ENCODE measurements around the gene MRPS12. TPM values are rescaled to one million over a fixed set of nuclear protein-coding genes. Genes with fewer than 3 reads are reported as not detected.

The MRPS12 gene
- total and polyA plus RNA-seq, 2 of the 13 experiments (the other 11 are each of a cell fraction or from before 2014, with no cell fraction given): 27.5 to 54.8 TPM

GRCh38 chr19:38893341-38893771 lies 37.4 kb upstream of the MRPS12 start:
- Histone ChIP-seq H3K27ac (ENCODE audit: extremely low read length, insufficient read depth, low read length) (no peak overlapping the region), H2AFZ (ENCODE audit: low read length) (no peak overlapping the region), H3K9me3 (ENCODE audit: low read length) (no peaks in the 10 kb centered on the region), H3K9ac (ENCODE audit: insufficient read depth, low read depth, low read length) (no peak overlapping the region), H3K4me3 (replicated peaks in 1 of 3; ENCODE audit: insufficient read depth in 1 of 3, low read depth in 2 of 3, low read length in 3 of 3) (no peak overlapping the region), H3K36me3 (replicated peaks in 1 of 2; ENCODE audit: control insufficient read depth in 1 of 2, insufficient read depth in 2 of 2, low read length in 2 of 2) (no peaks in the 10 kb centered on the region; a peak in 2 of 5 replicates), H4K20me1 (ENCODE audit: insufficient read depth, low read length) (no peaks in the 10 kb centered on the region), H3K79me2 (ENCODE audit: insufficient read depth, low read length) (no peaks in the 10 kb centered on the region), H3K27me3 (ENCODE audit: control insufficient read depth in 1 of 2, insufficient read depth in 2 of 2, low read length in 2 of 2) (no peaks in the 10 kb centered on the region), H3K4me2 (ENCODE audit: low read depth, low read length) (no peak overlapping the region), H3K4me1 (ENCODE audit: insufficient read depth, low read length) (peaks cover 9% of the 10 kb centered on the region)
- FAIRE-seq: no peak
- TF ChIP-seq RFX3 (CRISPR knock-in tag; IDR thresholded peaks at IDR 0.05) (no peak), ZSCAN9 (CRISPR knock-in tag; IDR thresholded peaks at IDR 0.05; ENCODE audit: borderline replicate concordance) (no peak), XBP1 (CRISPR knock-in tag; IDR thresholded peaks at IDR 0.05) (no peak), TBP (CRISPR knock-in tag; IDR thresholded peaks at IDR 0.05) (no peak), ZNF724P (CRISPR knock-in tag; IDR thresholded peaks at IDR 0.05; ENCODE audit: borderline replicate concordance) (no peak), SMARCC2 (IDR thresholded peaks at IDR 0.05) (no peak), TEAD3 (CRISPR knock-in tag; optimal IDR thresholded peaks at IDR 0.05; ENCODE audit: borderline replicate concordance) (no peak), ZNF839 (CRISPR knock-in tag; IDR thresholded peaks at IDR 0.05; ENCODE audit: borderline replicate concordance) (no peak), NFYB (CRISPR knock-in tag; IDR thresholded peaks at IDR 0.05) (no peak), ZNF589 (CRISPR knock-in tag; conservative IDR thresholded peaks at IDR 0.05) (no peak)
- CTCF ChIA-PET (ENCODE audit: low intra/inter-chr PET ratio, low total read pairs): no interaction called here
- WGBS (ENCODE audit: low lambda C conversion rate): 95% methylated on average over 13 of the region's 14 CpGs
- no peak for DNase-seq (ENCODE audit: low spot score)
- no TSS peak for BruUV-seq (replicated peaks)
- POLR2A ChIA-PET: no interaction called here
- intact Hi-C loops (cut with micrococcal nuclease; ENCODE audit: unreplicated experiment) (no loop called here), in situ Hi-C loops (cut with HindIII; ENCODE audit: extremely low pct_ligation_motif_present, low pct_unique_long_range_greater_than_20kb) (no loop called here)
- no peak for ATAC-seq

DNA sequence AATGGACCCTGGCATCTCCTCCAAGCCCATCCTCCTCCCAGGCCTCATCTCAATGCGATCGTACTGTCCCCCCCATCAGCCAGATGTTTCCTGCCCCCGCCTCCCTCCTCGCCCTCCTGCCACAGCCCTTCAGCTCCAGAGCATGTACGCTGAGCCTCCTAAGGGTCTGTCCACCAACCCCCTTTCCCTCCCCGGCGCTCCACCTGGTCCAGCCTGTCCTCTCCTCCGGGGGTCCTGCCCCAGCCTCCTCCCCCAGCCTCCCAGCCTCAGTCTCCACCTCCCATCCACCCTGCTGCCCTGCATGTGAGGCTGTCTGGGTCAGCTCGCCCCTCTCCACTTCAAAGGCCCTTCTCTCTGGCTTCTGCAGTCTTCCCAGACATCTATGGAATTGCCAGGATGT lies 35.8 kb upstream of the MRPS12 start:
- no peaks in the 10 kb centered on the region; a peak in 1 of 5 replicates for H3K36me3 ChIP-seq (replicated peaks in 1 of 2; ENCODE audit: control insufficient read depth in 1 of 2, insufficient read depth in 2 of 2, low read length in 2 of 2)
- CTCF ChIA-PET (ENCODE audit: low intra/inter-chr PET ratio, low total read pairs): no interaction called here
- no peak overlapping the region for H3K9ac ChIP-seq (ENCODE audit: insufficient read depth, low read depth, low read length)
- no peak overlapping the region for H2AFZ ChIP-seq (ENCODE audit: low read length)
- peaks cover 16% of the 10 kb centered on the region for H3K4me1 ChIP-seq (ENCODE audit: insufficient read depth, low read length)
- POLR2A ChIA-PET: no interaction called here
- H3K79me2 ChIP-seq (ENCODE audit: insufficient read depth, low read length): no peaks in the 10 kb centered on the region
- FAIRE-seq (no peak), ATAC-seq (no peak), DNase-seq (ENCODE audit: low spot score) (no peak)
- H3K27ac ChIP-seq (ENCODE audit: extremely low read length, insufficient read depth, low read length): no peak overlapping the region
- H3K4me3 ChIP-seq (replicated peaks in 1 of 3; ENCODE audit: insufficient read depth in 1 of 3, low read depth in 2 of 3, low read length in 3 of 3): no peak overlapping the region
- no peak overlapping the region for H3K4me2 ChIP-seq (ENCODE audit: low read depth, low read length)
- intact Hi-C loops (cut with micrococcal nuclease; ENCODE audit: unreplicated experiment): no loop called here
- H3K27me3 ChIP-seq (ENCODE audit: control insufficient read depth in 1 of 2, insufficient read depth in 2 of 2, low read length in 2 of 2): no peaks in the 10 kb centered on the region; a peak in 1 of 5 replicates
- 86% methylated on average over 9 of the region's 9 CpGs for WGBS (ENCODE audit: low lambda C conversion rate)
- no peaks in the 10 kb centered on the region for H3K9me3 ChIP-seq (ENCODE audit: low read length)
- no peaks in the 10 kb centered on the region for H4K20me1 ChIP-seq (ENCODE audit: insufficient read depth, low read length)
- in situ Hi-C loops (cut with HindIII; ENCODE audit: extremely low pct_ligation_motif_present, low pct_unique_long_range_greater_than_20kb): no loop called here
- BruUV-seq (replicated peaks): no TSS peak
- TF ChIP-seq TCF12 (IDR thresholded peaks at IDR 0.05) (no peak), TCF12 (CRISPR knock-in tag; IDR thresholded peaks at IDR 0.05) (no peak), HNRNPUL1 (IDR thresholded peaks at IDR 0.05; ENCODE audit: low read depth, low read length) (no peak), ZNF777 (CRISPR knock-in tag; IDR thresholded peaks at IDR 0.05) (no peak), KDM5A (IDR thresholded peaks at IDR 0.05; ENCODE audit: borderline replicate concordance, low read length) (no peak), ZFYVE20 (CRISPR knock-in tag; IDR thresholded peaks at IDR 0.05; ENCODE audit: borderline replicate concordance, low read depth) (no peak), HNRNPH1 (optimal IDR thresholded peaks at IDR 0.05; ENCODE audit: low read depth, low read length) (no peak), YEATS4 (CRISPR knock-in tag; IDR thresholded peaks at IDR 0.05; ENCODE audit: borderline replicate concordance) (no peak)
- TF ChIP-seq, protein P1, sequence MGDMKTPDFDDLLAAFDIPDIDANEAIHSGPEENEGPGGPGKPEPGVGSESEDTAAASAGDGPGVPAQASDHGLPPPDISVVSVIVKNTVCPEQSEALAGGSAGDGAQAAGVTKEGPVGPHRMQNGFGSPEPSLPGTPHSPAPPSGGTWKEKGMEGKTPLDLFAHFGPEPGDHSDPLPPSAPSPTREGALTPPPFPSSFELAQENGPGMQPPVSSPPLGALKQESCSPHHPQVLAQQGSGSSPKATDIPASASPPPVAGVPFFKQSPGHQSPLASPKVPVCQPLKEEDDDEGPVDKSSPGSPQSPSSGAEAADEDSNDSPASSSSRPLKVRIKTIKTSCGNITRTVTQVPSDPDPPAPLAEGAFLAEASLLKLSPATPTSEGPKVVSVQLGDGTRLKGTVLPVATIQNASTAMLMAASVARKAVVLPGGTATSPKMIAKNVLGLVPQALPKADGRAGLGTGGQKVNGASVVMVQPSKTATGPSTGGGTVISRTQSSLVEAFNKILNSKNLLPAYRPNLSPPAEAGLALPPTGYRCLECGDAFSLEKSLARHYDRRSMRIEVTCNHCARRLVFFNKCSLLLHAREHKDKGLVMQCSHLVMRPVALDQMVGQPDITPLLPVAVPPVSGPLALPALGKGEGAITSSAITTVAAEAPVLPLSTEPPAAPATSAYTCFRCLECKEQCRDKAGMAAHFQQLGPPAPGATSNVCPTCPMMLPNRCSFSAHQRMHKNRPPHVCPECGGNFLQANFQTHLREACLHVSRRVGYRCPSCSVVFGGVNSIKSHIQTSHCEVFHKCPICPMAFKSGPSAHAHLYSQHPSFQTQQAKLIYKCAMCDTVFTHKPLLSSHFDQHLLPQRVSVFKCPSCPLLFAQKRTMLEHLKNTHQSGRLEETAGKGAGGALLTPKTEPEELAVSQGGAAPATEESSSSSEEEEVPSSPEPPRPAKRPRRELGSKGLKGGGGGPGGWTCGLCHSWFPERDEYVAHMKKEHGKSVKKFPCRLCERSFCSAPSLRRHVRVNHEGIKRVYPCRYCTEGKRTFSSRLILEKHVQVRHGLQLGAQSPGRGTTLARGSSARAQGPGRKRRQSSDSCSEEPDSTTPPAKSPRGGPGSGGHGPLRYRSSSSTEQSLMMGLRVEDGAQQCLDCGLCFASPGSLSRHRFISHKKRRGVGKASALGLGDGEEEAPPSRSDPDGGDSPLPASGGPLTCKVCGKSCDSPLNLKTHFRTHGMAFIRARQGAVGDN (CRISPR knock-in tag; IDR thresholded peaks at IDR 0.05): no peak
